HG03108 (cell line): ENCODE measurements around the gene DDX46.
"Not testable (repeated sequence)": the region's sequence is repeated elsewhere in the genome, so short reads cannot be mapped to it uniquely, and the experiment has no call there.

Experiments
- ATAC-seq: cut with Tn5 transposase; IDR thresholded peaks from one replicate; pipeline ENCODE4 v1.9.1; 2021; ENCODE audit warnings: moderate library complexity; ENCODE audit not compliant: unreplicated experiment

The DDX46 gene

DNA sequence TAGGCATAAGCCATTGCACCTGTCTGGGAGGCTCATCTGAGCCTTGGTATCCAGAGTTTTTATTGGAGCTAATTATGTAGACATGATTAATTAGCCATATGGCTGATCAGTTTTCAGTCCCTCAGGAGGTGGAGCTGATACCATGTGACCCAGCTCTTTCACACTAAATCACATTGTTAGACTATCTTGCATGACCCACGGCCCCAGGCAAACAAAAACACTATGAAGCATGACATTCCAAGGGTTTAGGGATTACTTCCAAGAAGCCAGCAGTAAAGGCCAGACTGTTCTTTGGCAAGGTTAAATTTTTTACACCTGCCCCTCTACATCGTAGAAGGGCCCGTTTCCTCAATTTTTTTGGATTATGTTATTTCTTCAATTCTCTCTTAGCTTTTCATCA lies 82.2 kb downstream of the DDX46 start:
- ATAC-seq: no peak

DNA sequence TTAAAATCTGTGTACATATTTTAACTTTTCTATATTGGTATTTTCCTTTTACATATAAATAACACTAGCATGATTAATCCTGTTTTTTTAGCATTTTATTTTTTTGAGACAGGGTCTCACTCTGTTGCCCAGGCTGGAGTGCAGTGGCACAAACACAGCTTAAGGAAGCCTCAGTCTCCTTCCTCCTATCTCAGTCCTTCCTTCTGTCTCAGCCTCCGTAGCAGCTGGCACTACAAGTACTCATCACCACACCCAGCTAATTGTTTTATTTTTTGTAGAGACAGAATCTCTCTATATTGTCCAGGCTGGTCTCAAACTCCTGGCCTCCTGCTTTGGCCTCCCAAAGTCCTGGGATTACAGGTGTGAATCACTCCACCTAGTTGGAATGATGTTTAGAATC lies 85.7 kb downstream of the DDX46 start:
- ATAC-seq: no peak

DNA sequence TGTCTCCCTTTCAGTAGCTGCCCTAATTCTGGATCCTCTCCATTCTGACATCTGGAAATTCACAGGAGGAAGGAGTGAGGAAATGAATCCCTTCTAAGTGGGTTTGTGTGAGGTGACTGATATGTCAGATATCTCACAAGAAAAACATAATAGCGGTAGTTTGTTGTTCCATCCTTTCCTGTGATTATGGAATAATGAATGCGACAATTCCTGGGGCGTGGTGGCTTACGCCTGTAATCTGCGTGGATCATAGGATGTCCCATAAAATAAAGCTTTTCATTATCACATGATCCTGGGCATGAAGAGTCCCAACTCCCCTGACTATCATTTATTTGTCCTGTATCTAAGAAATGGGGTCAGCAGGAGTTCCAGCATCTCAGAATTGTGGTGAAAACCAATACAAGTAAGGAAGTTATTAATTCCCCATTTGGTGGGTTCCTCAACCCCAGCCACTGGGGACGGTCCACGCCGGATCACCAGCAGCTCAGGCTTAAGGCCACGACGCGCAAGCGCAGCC lies 86.8 kb downstream of the DDX46 start:
- ATAC-seq: no peak

DNA sequence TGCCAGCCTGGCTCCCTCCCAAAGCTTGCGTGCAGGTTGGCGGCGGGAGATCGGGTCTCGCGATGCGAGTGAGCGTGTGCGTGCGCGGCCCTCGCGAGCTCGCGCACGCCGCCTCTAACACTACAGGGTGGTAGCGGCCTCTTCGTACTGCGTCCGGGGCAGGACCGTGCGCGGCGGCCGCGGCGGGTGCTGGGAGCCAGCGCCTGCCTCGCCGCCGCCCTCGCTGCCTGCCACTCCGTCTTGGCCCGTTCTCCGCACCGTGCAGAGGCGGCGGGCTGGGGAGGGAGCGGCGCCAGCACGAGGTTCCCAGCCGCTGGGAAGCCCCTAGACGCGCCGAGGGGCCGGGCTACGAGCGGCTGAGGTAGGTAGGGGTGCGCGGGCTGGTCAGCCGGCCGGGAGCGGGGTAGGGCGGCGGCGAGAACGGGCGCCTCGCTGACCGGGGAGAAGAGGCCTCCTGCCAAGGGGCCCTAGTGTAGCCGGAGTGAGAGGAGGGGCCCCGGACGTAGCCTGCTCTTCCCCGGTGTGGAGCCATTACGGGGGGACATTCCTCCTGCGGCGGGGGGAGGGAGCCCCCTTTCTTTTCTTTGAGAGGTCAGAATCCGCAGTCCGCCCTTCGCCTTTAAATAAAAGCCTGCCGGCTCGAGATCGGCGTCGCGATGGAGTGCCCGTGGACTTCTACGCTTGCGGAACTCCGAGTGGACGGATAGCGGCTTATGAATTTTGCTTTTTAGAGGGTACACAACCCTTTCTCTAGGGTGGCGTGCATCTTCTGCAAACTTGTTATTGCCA lies 87.5 kb downstream of the DDX46 start, which contains the start of gene C5orf24:
Gene C5orf24 (plus strand): TSS at position 117 of the 789 bp plus-strand sequence. CDS start 8,933 bp downstream, outside the sequence.
- ATAC-seq: peak; percentile 93

DNA sequence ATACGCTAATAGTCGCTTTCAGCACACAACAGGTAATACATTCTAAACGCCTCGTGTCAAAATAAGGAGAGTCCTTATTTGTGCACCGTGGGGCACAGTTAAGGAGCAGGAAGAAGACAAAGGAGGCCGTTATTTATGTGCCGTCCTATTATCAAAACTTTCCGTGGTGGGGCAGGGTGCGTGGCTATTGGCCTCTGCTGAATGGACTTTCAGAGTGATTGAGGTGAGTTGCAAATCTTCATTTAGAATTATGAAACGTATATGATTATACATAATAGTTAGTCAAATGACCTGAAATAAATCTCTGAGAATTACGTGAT lies 88.0 kb downstream of the DDX46 start:
- ATAC-seq: no peak

DNA sequence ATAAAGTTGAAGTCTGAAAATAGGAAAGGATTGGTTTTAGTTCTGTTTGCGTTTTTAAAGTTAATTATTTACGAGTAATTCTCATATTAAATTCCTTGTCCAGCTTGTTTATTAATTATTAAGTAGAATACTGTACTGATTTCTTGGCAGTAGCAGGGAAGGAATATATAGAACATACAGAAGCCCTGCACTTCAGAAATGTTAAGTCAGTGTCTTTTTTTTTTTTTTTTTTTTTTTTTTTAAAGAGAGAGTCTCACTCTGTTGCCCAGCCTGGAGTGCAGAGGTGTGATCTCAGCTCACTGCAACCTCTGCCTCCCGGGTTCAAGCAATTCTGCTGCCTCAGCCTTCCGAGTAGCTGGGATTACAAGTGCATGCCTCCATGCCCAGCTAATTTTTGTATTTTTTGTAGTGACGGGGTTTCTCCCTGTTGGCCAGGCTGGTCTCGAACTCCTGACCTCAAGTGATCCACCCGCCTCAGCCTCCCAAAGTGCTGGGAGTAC lies 90.9 kb downstream of the DDX46 start:
- ATAC-seq: not testable (repeated sequence)

DNA sequence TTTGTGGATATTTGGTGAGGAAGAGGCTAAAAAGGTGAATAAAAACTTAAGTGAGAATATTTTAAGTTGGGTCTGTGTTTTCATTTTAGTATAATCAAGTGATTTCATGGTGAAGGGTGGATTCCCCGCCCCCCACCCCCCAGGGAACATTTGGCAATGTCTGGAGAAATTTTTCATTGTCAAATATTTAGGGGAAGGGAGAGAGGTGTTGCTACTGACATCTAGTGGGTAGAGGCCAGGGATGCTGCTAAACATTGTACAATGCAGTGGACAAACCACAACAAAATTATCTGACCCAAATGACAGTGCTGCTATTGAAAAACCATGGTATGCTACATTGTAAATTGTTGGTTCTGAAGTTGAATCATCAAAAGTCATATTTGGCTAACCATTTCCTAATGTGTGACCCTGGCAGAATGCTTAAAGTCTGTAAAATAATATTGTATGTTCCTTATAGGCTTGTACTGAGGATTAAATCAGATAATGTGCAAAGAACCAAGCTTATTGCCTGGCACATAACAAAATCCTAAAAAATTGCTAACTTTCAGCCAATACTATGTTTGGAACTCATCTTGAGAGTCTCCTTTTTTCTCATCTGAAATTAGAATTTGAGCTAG lies 92.8 kb downstream of the DDX46 start:
- ATAC-seq: no peak

DNA sequence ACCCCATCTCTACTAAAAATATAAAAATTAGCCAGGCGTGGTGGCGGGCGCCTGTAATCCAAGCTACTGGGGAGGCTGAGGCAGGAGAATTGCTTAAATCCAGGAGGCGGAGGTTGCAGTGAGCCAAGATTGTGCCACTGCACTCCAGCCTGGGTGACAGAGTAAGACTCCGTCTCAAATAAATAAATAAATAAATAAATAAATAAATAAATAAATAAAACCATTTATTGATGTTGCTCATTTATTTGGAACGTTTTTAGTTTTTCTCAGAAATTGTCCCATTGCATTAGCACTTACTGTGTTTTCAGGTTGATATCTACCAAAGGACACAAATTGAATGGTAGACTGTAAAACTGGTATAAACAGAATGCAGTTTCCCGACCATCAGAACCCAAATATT lies 97.9 kb downstream of the DDX46 start:
- ATAC-seq: not testable (repeated sequence)

DNA sequence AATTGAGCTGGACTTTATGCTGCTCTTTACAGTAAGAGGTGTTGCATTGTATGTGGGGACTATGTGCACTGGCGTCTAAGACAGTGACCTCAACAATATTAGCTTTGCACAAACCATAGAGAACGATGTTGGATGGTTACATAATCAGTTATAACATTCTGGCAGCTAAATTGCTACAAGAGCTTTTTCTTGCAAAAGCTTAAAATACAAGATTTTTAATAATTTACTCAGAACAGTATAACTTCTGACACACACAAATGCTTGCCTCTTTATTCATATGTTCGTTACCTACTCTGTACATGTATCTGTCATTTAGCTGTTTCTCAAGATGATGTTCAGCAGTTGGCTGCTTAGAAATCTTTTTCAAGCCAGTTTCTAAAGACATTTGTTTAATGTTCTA lies 98.8 kb downstream of the DDX46 start:
- ATAC-seq: no peak

DNA sequence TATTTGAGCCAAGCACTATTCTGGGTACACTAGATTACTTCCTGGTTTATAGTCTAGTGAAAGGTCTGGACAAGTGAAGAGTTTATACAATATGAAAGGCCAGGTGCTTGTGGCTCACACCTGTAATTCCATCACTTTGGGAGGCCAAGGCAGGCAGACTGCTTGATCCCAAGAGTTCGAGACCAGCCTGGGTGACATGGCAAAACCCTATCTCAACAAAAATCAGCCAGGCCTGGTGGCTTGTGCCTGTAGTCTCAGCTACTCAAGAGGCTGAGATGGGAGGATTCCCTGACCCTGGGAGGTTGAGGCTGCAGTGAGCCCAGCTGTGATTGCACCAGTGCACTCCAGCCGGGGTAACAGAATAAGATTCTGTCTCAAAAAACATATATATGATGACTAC lies 106.1 kb downstream of the DDX46 start:
- ATAC-seq: no peak

DNA sequence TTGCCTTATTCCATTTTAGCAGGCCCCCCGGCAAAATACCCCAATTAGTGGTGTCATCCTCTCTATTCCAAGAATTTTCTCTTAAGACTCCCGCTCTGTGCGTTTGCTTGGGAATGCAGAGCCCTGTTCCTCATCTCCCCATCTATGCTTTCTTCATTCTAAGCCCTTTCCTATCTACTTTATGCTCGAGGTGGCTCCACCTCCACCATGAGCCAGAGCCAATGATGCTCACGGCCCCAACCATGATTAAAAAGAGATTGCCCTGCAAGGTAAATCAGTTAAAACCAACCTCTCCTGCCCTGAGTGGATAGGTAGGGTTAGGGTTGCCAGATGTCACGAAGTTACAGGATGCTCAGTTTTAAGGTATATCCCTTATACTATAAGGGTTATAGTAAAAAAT lies 114.9 kb downstream of the DDX46 start:
- no peak for ATAC-seq

DNA sequence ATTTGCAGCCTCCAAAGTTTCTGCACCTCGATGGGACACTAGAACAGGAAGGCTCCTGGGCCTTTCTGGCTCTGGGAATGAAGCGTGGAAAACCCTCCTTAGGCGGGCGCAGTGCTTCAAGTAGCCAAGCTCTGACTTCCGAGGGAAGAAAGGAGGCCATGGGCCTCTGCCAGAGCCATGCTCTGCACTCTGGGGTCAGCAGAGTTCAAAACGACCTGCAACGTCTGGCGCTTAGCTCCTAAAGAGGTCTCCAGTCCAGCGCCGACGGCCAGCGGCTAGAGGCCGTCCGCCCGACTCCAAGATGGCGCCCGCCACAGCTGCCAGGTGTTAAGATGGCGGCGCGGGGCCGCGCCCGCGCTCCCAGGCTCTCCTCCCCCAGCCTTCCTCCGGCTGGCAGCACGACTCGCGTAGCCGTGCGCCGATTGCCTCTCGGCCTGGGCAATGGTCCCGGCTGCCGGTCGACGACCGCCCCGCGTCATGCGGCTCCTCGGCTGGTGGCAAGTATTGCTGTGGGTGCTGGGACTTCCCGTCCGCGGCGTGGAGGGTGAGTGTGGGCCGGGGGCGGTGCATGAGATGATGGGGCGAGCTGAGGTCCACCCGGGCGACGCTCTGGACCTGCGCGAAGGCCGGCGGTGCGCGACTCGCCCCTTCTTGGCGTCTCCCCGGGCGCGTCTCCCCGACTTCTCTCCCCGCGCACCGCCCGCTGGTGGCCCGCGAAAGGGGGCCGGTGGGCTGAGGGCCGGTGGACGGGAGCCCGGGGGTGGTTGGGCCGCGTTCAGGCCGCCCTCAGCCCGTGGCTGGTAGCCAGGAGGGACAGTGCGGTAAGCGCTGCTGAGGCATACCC lies 115.6 kb downstream of the DDX46 start, which contains the start of gene TXNDC15:
Gene TXNDC15 (plus strand): TSS at position 385 of the 844 bp plus-strand sequence. CDS start 57 bp downstream, at position 442.
- peak; percentile 86 for ATAC-seq

DNA sequence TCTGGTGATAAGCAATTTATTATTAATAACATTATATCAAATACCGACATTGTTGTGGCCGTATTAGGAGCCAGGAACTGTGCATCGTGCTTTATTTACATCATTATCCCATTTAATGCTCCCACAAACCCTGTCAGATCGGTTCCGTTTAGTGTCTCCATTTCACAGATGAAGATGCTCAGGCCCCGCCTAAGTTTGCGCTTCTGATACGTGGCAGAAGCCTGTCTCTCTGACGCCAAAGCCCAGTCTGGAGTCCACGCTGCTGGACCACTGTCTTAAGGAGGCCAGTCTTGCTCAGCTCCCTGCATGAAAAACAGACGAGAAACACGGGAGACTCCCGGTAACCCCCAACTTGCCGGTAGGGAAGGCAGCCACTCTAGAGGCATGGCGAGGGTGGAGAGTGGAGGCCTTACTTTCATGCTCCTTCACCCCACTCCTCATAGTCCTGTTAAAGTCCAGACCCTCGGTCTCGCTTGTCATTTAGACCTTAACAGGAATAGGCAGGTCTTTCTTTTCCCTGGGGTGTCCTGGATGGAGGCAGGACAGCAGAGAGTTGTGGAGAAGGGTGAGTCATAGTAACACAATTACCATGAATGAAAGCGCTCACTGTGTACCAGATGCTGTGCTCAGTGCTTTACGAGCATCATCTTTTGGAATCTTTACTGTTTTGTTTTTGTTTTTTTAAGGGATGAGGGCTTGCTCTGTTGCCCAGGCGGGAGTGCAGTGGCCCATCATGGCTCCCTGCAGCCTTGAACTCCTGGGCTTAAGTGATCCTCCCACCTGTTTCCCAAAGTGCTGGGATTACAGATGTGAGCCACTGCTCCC lies 116.5 kb downstream of the DDX46 start:
- peak; percentile 28 for ATAC-seq

DNA sequence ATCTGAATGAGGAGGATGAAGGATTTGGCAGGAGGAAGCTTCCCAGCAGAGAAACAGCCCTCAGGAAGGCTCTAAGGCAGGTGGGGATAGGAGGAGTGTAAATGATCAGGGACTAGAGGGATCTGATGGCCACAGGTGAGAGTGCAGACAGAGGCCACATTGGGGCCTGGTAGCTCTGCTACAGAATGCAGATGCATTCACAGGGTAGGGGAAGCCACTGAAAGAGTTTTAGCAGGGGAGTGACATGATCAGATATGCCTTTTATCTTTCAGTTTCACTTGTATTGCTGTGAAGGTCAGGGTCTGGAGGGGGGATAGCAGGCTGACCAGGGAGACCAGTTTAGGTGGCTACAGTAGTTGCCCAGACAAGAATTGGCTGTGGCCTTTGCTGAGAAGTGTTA lies 118.6 kb downstream of the DDX46 start:
- ATAC-seq: no peak

DNA sequence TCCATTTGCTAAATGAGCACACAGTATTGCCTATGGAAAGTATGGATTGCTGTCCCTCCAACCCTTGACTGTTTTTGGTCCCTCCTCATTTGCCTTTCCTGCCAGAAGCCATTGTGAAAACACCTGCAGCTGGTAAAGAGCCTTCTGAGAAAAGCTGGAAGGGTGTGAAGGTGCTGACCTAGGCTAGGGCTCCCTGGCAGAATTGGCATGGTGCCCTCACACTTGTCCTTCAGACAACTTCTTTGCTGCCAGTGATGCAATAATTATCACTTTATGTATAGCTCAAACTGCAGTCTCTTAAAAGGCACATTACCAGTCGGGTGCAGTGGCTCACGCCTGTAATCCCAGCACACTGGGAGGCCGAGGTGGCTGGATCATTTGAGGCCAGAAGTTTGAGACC lies 119.8 kb downstream of the DDX46 start:
- no peak for ATAC-seq

DNA sequence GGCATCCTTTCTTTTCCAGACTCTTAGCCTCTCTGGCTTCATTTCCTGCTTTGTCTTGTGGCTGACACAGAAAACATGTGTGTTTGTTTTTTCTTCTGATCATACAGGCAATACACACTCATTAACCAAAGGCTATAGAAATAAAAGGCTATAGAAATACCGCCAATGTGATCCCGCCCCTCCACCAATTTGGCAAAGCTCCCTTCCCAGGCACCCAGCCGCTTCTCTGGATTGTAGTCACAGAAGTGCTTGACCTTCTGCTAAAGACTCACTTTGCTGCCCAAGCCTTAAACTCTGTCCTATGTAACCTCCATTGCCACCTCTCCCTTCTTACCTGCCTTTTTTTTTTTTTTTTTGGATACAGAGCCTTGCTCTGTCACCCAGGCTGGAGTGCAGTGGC lies 120.9 kb downstream of the DDX46 start:
- ATAC-seq: no peak
